CD14-positive monocyte (primary cell): Measurements from ENCODE around the gene IL18. TPM values are rescaled to one million over a fixed set of nuclear protein-coding genes. Genes with fewer than 3 reads are reported as not detected.

Source experiments
- DNase-seq, 3 donors: peaks; one replicate each; pipeline ENCODE4 v3.0.0-alpha.2; 2011 to 2022
- H2AFZ ChIP-seq: 2 replicates; pipeline ENCODE4 v1.6.0; 2012; ENCODE audit warnings: mild to moderate bottlenecking, low read depth, low read length, inconsistent platforms; ENCODE audit not compliant: insufficient read depth, poor library complexity, severe bottlenecking
- H3K27ac ChIP-seq, 2 donors: 1 replicate in 1 of 2; 2 replicates in 1 of 2; pipeline ENCODE4 v1.5.1; 2012 to 2013; ENCODE audit warnings: low read length in 2 of 2, control low read depth in 1 of 2, inconsistent platforms in 1 of 2, low read depth in 1 of 2, mild to moderate bottlenecking in 1 of 2
- H3K27me3 ChIP-seq, 2 donors: one replicate each; pipeline versions ENCODE4 v1.6.0 to v1.6.1; 2011 to 2013; ENCODE audit warnings: low read length in 2 of 2; ENCODE audit not compliant: control insufficient read depth in 2 of 2, insufficient read depth in 2 of 2
- H3K36me3 ChIP-seq, 2 donors: replicated peaks in 1 of 2; 1 replicate in 1 of 2; 2 replicates in 1 of 2; pipeline versions ENCODE4 v1.5.1 to v1.6.1; 2012 to 2013; ENCODE audit warnings: low read length in 2 of 2, control low read depth in 1 of 2, inconsistent platforms in 1 of 2, mild to moderate bottlenecking in 1 of 2; ENCODE audit not compliant: insufficient read depth in 2 of 2, control insufficient read depth in 1 of 2
- H3K4me1 ChIP-seq, 2 donors: 1 replicate in 1 of 2; 2 replicates in 1 of 2; pipeline versions ENCODE4 v1.5.1 to v1.6.1; 2012 to 2013; ENCODE audit warnings: low read length in 2 of 2, control low read depth in 1 of 2, inconsistent platforms in 1 of 2, mild to moderate bottlenecking in 1 of 2, moderate library complexity in 1 of 2; ENCODE audit not compliant: insufficient read depth in 2 of 2, control insufficient read depth in 1 of 2
- H3K4me2 ChIP-seq: replicated peaks from 2 replicates; pipeline ENCODE3; 2012; ENCODE audit warnings: low read length, moderate library complexity, mild to moderate bottlenecking; ENCODE audit not compliant: poor library complexity, severe bottlenecking; ENCODE audit errors: extremely low read depth
- H3K4me3 ChIP-seq, 3 experiments: fragments of 200-600 bp in 1 of 3; sonication (generic) in 1 of 3; replicated peaks in 1 of 3; 1 replicate in 2 of 3; 2 replicates in 1 of 3; pipeline ENCODE4 v1.5.1; 2011 to 2013; ENCODE audit warnings: low read length in 3 of 3, mild to moderate bottlenecking in 3 of 3, control low read depth in 2 of 3, low read depth in 2 of 3, inconsistent platforms in 1 of 3, moderate library complexity in 1 of 3
- H3K79me2 ChIP-seq: 2 replicates; pipeline ENCODE4 v1.6.0; 2012; ENCODE audit warnings: mild to moderate bottlenecking, control low read depth, inconsistent platforms, low read length, moderate library complexity; ENCODE audit not compliant: insufficient read depth
- H3K9ac ChIP-seq: 2 replicates; pipeline ENCODE4 v1.6.0; 2017; ENCODE audit warnings: low read length, mild to moderate bottlenecking; ENCODE audit not compliant: insufficient read depth, poor library complexity, severe bottlenecking
- H3K9me3 ChIP-seq, 2 donors: replicated peaks in 1 of 2; 1 replicate in 1 of 2; 2 replicates in 1 of 2; pipeline versions ENCODE4 v1.5.1 to v1.6.1; 2012 to 2013; ENCODE audit warnings: low read length in 2 of 2, control low read depth in 1 of 2; ENCODE audit not compliant: control insufficient read depth in 1 of 2, insufficient read depth in 1 of 2
- H4K20me1 ChIP-seq: 2 replicates; pipeline ENCODE4 v1.6.0; 2012; ENCODE audit warnings: mild to moderate bottlenecking, low read length, control low read depth, moderate library complexity; ENCODE audit not compliant: insufficient read depth
- H3K27ac Mint-ChIP-seq, 7 donors: one replicate each; pipeline ENCODE4 v1.8.0; 2020; ENCODE audit warnings: mild to moderate bottlenecking in 7 of 7, mixed read lengths in 7 of 7, moderate library complexity in 6 of 7, inconsistent platforms in 2 of 7
- H3K27me3 Mint-ChIP-seq, 3 donors: one replicate each; pipeline ENCODE4 v1.8.0; 2021 to 2022; ENCODE audit warnings: low read depth in 3 of 3, mild to moderate bottlenecking in 3 of 3, mixed read lengths in 3 of 3, moderate library complexity in 3 of 3, inconsistent platforms in 1 of 3
- H3K36me3 Mint-ChIP-seq, 2 donors: one replicate each; pipeline ENCODE4 v1.8.0; 2020; ENCODE audit warnings: mixed read lengths in 2 of 2, inconsistent platforms in 1 of 2, mild to moderate bottlenecking in 1 of 2
- H3K4me1 Mint-ChIP-seq: one replicate; pipeline ENCODE4 v1.8.0; 2020; ENCODE audit warnings: mild to moderate bottlenecking, mixed read lengths
- H3K4me3 Mint-ChIP-seq, 2 donors: one replicate each; pipeline ENCODE4 v1.8.0; 2020; ENCODE audit warnings: mild to moderate bottlenecking in 2 of 2, mixed read lengths in 2 of 2, moderate library complexity in 1 of 2
- H3K9me3 Mint-ChIP-seq, 7 donors: one replicate each; pipeline ENCODE4 v1.8.0; 2020 to 2022; ENCODE audit warnings: mixed read lengths in 7 of 7, mild to moderate bottlenecking in 6 of 7, moderate library complexity in 6 of 7, inconsistent platforms in 2 of 7
- CTCF ChIP-seq: fragments of 200-600 bp; IDR thresholded peaks from one replicate; pipeline ENCODE4 v1.8.0; 2022; ENCODE audit warnings: antibody characterized with exemption, mild to moderate bottlenecking
- WGBS: methylation state at CpG from one replicate; pipeline ENCODE4 v1.1.5; 2013; ENCODE audit warnings: missing lambda C conversion rate; ENCODE audit not compliant: insufficient coverage; 5-methylcytosine and 5-hydroxymethylcytosine counted together
- intact Hi-C, 2 donors: fragments of 100-400 bp; cut with micrococcal nuclease; formaldehyde crosslinking; loops; one replicate each; pipeline versions ENCODE4 v1.15.0 to v1.15.1; 2023
- polyA plus RNA-seq, 3 donors: library from polyadenylated mRNA; depleted of rRNA in 1 of 3; unstranded in 2 of 3; stranded (reverse) in 1 of 3; fragments of 300-500 nt in 2 of 3; fragments of >200 nt in 1 of 3; fragmentation: Illumina TruSeq in 2 of 3; gene quantifications; 1 replicate in 2 of 3; 2 replicates in 1 of 3; pipeline ENCODE4 v1.2.3, GENCODE V29; 2012 to 2021

The IL18 gene
- polyA plus RNA-seq, 3 donors, result 11.7 to 16.2 (median 16.1) TPM

DNA sequence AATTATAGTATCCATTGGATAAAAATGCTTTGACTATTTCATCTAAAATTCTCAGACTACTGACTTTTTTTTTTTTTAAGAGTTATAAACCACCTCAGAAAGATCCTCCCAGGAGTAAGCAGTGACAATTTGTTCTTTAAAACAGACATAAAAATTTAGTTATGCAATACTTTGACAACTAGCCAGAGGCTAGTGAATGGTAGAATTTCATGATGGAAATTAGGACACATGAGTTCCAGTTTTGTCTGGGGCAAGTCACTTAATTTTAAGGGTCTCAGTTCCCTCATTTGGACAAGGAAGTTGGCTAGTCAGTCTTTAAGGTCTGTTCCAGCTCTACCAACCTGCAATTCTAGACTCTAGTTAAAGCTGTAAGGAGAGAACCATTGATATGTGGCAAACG is 2.9 kb downstream of the IL18 start:
- H3K27me3 ChIP-seq, result no peaks in the 10 kb centered on the region
- H3K4me3 ChIP-seq, result peak overlapping the region in 1 of 3 experiments; percentile 71
- intact Hi-C loops, result no loop called here
- DNase-seq, result peak; percentile 40 to 74 (median 64)
- no peak for TF ChIP-seq CTCF
- H4K20me1 ChIP-seq, result no peaks in the 10 kb centered on the region
- H3K4me2 ChIP-seq, result peak overlapping the region; percentile 85
- no CpG with 5 or more reads among the region's 1 CpG for WGBS
- H3K79me2 ChIP-seq, result peaks cover 41% of the 10 kb centered on the region
- H3K36me3 ChIP-seq, result no peaks in the 10 kb centered on the region
- H3K9ac ChIP-seq, result no peak overlapping the region
- H3K36me3 Mint-ChIP-seq, result peaks cover 3 to 5% of the 10 kb centered on the region in 2 donors
- no peak overlapping the region for H2AFZ ChIP-seq
- peaks cover 73% of the 10 kb centered on the region for H3K4me1 Mint-ChIP-seq
- no peaks in the 10 kb centered on the region for H3K9me3 ChIP-seq
- peaks cover 0 to 2% (median 0%) of the 10 kb centered on the region in 7 donors for H3K9me3 Mint-ChIP-seq
- peak overlapping the region in 1 of 2 donors; percentile 60 for H3K4me3 Mint-ChIP-seq
- peak overlapping the region; percentile 86 to 99 (median 98) for H3K27ac Mint-ChIP-seq
- peak overlapping the region; percentile 71 to 93 for H3K27ac ChIP-seq
- peaks cover 65 to 82% of the 10 kb centered on the region in 2 donors for H3K4me1 ChIP-seq
- H3K27me3 Mint-ChIP-seq, result peaks cover 0 to 1% (median 1%) of the 10 kb centered on the region in 3 donors

DNA sequence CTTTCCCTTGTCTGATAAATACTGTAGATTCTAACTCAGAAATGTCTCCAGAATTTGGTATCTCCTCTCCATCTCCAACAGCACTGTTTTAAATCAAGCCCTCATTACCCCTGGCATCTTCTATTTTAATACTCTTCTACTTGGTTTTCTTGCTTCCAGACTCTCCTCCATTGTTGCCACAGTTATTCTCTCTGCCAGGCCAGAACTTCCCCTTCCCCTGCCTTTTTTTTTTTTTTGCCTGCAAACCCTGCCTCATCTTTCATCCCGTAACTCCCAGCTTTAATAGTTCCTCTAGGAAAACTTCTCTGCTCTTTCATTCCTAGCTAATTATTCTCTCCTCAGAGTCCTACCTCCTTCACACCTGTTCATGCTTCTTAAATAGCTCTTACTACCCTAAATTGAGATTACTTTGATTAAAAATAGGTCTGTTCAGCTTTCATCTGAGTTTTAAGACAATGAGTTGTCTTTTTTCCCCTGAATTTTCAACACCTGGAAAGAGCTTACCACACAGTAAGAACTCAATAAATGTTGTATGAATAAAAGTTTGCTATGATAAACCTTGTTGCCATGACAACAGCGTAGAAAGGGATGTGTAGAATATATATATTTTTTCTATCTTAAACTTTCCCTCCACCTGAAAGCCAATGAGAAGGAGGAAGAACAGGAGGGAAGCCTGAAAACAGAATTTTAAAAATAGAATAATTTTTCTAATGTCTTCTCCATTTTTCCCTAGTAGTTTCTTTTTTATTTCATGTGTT is 3.6 kb downstream of the IL18 start:
- Mint-ChIP-seq H3K4me1 (peaks cover 73% of the 10 kb centered on the region), H3K9me3 (peaks cover 0 to 2% (median 0%) of the 10 kb centered on the region in 7 donors), H3K4me3 (peak overlapping the region; percentile 63 to 91), H3K27me3 (peaks cover 0 to 1% (median 1%) of the 10 kb centered on the region in 3 donors), H3K36me3 (peaks cover 8 to 10% of the 10 kb centered on the region in 2 donors), H3K27ac (peak overlapping the region; percentile 96 to 99 (median 99))
- Histone ChIP-seq H3K9me3 (no peaks in the 10 kb centered on the region), H2AFZ (peak overlapping the region; percentile 29), H3K4me3 (peak overlapping the region; percentile 23 to 71 (median 59)), H3K36me3 (peaks cover 0 to 6% of the 10 kb centered on the region in 2 donors), H3K27ac (peak overlapping the region; percentile 84 to 93), H3K9ac (peak overlapping the region; percentile 48), H3K4me2 (peak overlapping the region; percentile 85), H3K27me3 (no peaks in the 10 kb centered on the region), H3K79me2 (peaks cover 49% of the 10 kb centered on the region), H4K20me1 (no peaks in the 10 kb centered on the region), H3K4me1 (peaks cover 65 to 82% of the 10 kb centered on the region in 2 donors)
- TF ChIP-seq CTCF, result no peak
- DNase-seq, result peak in 2 of 3 donors; percentile 38 to 57
- no CpG with 5 or more reads among the region's 2 CpGs for WGBS
- intact Hi-C loops, result no loop called here
